AG04449 (cell line): ENCODE data around the gene ARPP19.
"Not testable (repeated sequence)": the region's sequence is repeated elsewhere in the genome, so short reads cannot be mapped to it uniquely, and the experiment has no call there.

Experiments
- CTCF ChIA-PET: fragments of 350-600 bp; formaldehyde crosslinking; extraction: SDS; loops from one replicate; lab custom pipeline; 2021; ENCODE audit warnings: antibody characterized with exemption; lab: Yijun Ruan, JAX
- POLR2A ChIA-PET: fragments of 400-600, 350-600 bp; formaldehyde crosslinking; extraction: SDS; loops from one replicate; lab custom pipeline; 2020; ENCODE audit warnings: antibody characterized with exemption, inconsistent platforms; lab: Yijun Ruan, JAX
- DNase-seq: peaks from one replicate; pipeline ENCODE4 v3.0.0-alpha.2; 2010; ENCODE audit warnings: low read depth, low spot score
- H3K4me3 ChIP-seq: 2 replicates; pipeline ENCODE4 v1.5.1; 2011; ENCODE audit warnings: low read depth, mild to moderate bottlenecking, control low read depth, low read length
- TF ChIP-seq, protein P1 (sequence below): IDR thresholded peaks from one replicate; pipeline ENCODE4 v1.5.1; 2011; ENCODE audit warnings: mild to moderate bottlenecking, moderate library complexity, low read length, control low read depth, inconsistent platforms; ENCODE audit not compliant: insufficient read depth; ENCODE audit errors: missing control alignments

ARPP19 gene

DNA sequence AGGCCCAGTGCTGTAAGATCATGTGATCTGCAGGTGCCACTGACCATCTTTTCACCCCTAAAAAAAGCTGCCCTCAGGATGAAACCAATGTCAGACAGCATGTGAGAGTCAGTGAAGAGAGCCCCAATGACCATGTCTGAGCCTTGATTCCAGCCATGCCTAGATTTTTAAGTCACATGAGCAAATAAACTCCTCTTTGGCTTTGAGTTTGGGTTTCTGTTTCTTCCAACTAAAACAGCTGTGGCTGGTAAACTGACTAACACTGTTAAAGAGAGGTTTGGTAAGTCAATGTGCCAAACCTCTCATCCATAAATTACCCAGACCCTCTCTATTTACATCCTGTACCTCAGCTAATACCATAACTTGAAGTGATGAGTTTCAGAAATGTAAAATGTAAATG is 48.4 kb downstream of the ARPP19 start:
- ChIA-PET CTCF (interaction anchor here (1.3 kb wide), 1 partner anchor 189 kb away, joined by 5 read pairs; no protein-coding TSS in a partner anchor), POLR2A (no interaction called here)
- DNase-seq = no peak
- H3K4me3 ChIP-seq = no peak overlapping the region
- TF ChIP-seq, protein P1, sequence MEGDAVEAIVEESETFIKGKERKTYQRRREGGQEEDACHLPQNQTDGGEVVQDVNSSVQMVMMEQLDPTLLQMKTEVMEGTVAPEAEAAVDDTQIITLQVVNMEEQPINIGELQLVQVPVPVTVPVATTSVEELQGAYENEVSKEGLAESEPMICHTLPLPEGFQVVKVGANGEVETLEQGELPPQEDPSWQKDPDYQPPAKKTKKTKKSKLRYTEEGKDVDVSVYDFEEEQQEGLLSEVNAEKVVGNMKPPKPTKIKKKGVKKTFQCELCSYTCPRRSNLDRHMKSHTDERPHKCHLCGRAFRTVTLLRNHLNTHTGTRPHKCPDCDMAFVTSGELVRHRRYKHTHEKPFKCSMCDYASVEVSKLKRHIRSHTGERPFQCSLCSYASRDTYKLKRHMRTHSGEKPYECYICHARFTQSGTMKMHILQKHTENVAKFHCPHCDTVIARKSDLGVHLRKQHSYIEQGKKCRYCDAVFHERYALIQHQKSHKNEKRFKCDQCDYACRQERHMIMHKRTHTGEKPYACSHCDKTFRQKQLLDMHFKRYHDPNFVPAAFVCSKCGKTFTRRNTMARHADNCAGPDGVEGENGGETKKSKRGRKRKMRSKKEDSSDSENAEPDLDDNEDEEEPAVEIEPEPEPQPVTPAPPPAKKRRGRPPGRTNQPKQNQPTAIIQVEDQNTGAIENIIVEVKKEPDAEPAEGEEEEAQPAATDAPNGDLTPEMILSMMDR = no peak

DNA sequence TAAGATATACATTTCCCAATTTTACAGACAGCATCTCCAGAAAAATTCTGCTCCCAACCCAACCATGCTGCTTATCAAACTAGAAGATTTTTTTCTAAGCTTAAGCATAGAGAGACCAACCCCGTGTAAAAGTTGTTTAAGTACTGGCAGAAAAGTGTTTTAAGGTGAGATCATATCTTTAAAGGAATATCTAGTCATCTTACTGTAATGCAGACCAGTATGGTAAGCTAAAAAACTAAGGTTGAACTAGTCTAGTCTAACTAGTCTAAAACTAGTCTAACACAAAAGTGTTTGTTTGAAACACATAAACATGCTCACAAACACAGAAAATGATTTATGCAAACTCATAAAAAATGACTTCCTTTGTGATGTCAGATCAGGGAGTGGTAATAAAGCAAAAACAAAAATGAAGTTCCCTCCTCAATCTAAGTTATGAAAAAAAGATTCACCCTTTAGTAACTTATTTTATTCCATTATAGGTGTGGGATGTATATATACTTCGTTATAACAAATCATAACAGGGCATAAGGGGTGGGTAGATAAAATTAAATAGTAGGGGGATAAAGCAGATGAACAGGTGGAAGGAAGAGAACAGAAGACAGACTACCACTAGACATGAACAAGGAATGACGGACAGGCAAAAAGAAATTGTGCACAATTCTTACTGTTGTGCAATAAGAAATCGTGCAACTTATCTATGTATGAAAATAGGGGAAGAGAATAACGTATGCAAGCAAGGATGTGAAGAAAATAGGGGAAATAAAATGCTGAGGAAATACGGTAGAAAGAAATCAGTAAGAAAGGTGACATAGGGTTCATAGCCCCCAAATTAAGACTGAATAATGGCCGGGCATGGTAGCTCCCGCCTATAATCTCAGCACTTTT is 50.1 kb downstream of the ARPP19 start:
- no peak for DNase-seq
- no peak overlapping the region for H3K4me3 ChIP-seq
- TF ChIP-seq, protein P1 = no peak
- ChIA-PET POLR2A (no interaction called here), CTCF (interaction anchor here (1.5 kb wide), 1 partner anchor 10 kb away, joined by 3 read pairs; no protein-coding TSS in a partner anchor)

DNA sequence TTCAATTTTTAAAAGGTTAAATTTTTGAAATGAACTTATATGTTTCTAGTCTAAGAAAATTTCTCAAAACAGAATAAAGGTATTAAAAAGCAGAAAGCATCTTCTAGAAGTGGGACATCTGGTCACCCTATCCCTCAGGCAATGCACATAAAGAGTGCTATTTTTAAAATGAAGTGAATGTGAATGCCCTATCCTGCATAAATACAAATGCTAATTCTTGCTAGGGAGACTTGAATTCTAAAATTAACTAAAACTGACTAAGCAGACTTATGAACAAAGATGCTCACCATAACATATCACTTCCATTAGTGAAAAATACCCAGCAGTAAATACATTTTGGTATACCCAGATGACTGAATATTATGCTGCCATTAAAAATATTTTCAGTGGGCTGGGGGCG is 51.8 kb downstream of the ARPP19 start:
- ChIA-PET POLR2A (no interaction called here), CTCF (no interaction called here)
- no peak overlapping the region for H3K4me3 ChIP-seq
- TF ChIP-seq, protein P1 = no peak
- no peak for DNase-seq

DNA sequence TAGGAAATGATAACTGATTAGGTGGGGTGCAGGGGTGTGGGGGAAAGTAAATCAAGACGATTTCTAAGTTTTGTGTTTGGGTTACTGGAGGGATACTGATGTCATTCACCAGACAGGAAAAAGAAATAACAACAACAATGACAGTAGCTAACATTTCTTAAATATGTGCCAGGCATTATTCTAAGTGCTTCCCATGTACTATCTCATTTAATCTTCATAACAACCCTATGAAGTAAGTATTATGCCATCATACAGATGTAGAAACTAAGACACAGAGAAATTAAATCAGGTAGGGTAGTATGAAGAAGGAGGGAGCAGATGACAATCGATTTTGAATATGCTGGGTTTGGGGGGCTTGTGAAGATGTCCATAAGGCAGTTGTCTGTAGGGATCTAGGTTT is 53.5 kb downstream of the ARPP19 start:
- CTCF ChIA-PET = interaction anchor here (0.5 kb wide), 1 partner anchor 27 kb away, joined by 3 read pairs; no protein-coding TSS in a partner anchor
- no peak overlapping the region for H3K4me3 ChIP-seq
- POLR2A ChIA-PET = no interaction called here
- DNase-seq = no peak
- TF ChIP-seq, protein P1 = no peak

DNA sequence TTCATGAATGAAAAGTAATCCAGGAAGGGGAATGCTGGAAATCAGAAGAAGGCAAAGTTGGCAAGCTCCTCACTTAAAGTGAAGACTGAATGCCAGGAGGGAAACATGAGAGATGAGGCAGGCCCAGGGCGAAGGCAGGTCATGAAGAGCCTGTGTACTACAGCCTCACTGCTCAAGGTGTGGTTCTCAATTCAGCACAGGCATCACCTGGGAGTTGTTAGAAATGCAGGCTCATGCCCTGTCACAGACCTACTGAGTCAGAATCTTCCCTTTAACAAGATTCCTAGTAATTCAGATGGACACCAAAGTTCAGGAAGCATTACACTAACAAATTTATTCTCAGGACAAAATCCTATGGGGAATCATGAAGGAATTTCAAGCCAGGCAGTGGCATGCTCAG is 54.3 kb downstream of the ARPP19 start:
- POLR2A ChIA-PET = no interaction called here
- DNase-seq = no peak
- CTCF ChIA-PET = no interaction called here
- TF ChIP-seq, protein P1 = no peak
- no peak overlapping the region for H3K4me3 ChIP-seq

DNA sequence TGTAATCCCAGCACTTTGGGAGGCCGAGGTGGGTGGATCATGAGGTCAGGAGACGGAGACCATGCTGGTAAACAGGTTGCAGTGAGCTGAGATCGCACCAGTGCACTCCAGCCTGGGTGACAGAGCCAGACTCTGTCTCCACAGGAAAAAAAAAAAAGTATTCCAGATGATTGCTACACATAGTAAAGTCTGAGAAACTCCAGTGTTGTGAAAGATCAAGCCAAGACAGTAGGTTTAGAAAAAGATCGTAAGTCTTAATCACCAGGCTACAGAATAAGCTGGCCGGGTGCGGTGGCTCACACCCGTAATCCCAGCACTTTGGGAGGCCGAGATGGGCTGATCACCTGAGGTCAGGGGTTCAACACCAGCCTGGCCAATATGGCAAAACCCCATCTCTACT is 56.0 kb downstream of the ARPP19 start:
- H3K4me3 ChIP-seq, DNase-seq, POLR2A ChIA-PET: not testable (repeated sequence)
- CTCF ChIA-PET = interaction anchor here (1.1 kb wide), 1 partner anchor 256 kb away, joined by 3 read pairs; no protein-coding TSS in a partner anchor
